PC-9 (cell line): ENCODE measurements around the gene FGD5. TPM values are rescaled to one million over a fixed set of nuclear protein-coding genes. Genes with fewer than 3 reads are reported as not detected.

Experiments
- BruUV-seq: library from RNA; stranded (reverse); fragments of 400-500 nt; replicated peaks from 2 replicates; lab custom pipeline; 2021; lab: Mats Ljungman, UMichigan
- CTCF ChIA-PET: fragments of 300-600 bp; sonication (Branson Sonifier 250); formaldehyde crosslinking; loops from one replicate; lab custom pipeline; 2022; ENCODE audit warnings: antibody characterized with exemption; lab: Charles Lee
- POLR2A ChIA-PET: fragments of 300-600 bp; sonication (Branson Sonifier 250); formaldehyde crosslinking; loops from one replicate; lab custom pipeline; 2022; ENCODE audit warnings: antibody characterized with exemption; ENCODE audit not compliant: unreplicated experiment; lab: Charles Lee
- DNase-seq, 2 experiments: peaks; one replicate each; pipeline versions ENCODE4 v3.0.0 to v3.0.0-alpha.2; 2015 to 2022; ENCODE audit warnings: mixed read lengths in 1 of 2
- H2AFZ ChIP-seq: fragments of 200-600 bp; sonication (generic); 2 replicates; pipeline ENCODE4 v1.8.1; 2017; ENCODE audit warnings: antibody characterized with exemption
- H3F3A ChIP-seq: fragments of 200-600 bp; sonication (generic); 2 replicates; pipeline ENCODE4 v1.8.1; 2017; ENCODE audit warnings: antibody characterized with exemption, mild to moderate bottlenecking, low read depth; ENCODE audit not compliant: insufficient read depth
- H3K27ac ChIP-seq: fragments of 200-600 bp; sonication (generic); 2 replicates; pipeline ENCODE4 v1.6.1; 2016; ENCODE audit warnings: mixed run types
- H3K27me3 ChIP-seq: fragments of 200-600 bp; sonication (generic); 2 replicates; pipeline ENCODE4 v1.6.1; 2016; ENCODE audit warnings: low read depth, mixed run types; ENCODE audit not compliant: insufficient read depth
- H3K36me3 ChIP-seq: fragments of 200-600 bp; sonication (generic); 2 replicates; pipeline ENCODE4 v1.6.1; 2016; ENCODE audit warnings: low read depth, mixed run types
- H3K4me1 ChIP-seq: fragments of 200-600 bp; sonication (generic); replicated peaks from 2 replicates; pipeline ENCODE4 v1.6.1; 2016; ENCODE audit warnings: mixed run types; ENCODE audit not compliant: insufficient read depth
- H3K4me2 ChIP-seq: fragments of 200-600 bp; sonication (generic); 2 replicates; pipeline ENCODE4 v1.6.1; 2017; ENCODE audit warnings: mixed run types
- H3K4me3 ChIP-seq: fragments of 200-600 bp; sonication (generic); 2 replicates; pipeline ENCODE4 v1.6.1; 2016; ENCODE audit warnings: mixed run types
- H3K79me2 ChIP-seq: fragments of 200-600 bp; sonication (generic); 2 replicates; pipeline ENCODE4 v1.6.1; 2017; ENCODE audit warnings: low read depth, mixed run types
- H3K9me2 ChIP-seq: fragments of 200-600 bp; sonication (generic); 2 replicates; pipeline ENCODE4 v1.8.1; 2017; ENCODE audit warnings: mild to moderate bottlenecking; ENCODE audit not compliant: insufficient read depth
- H3K9me3 ChIP-seq: fragments of 200-600 bp; sonication (generic); 2 replicates; pipeline ENCODE4 v1.8.1; 2016; ENCODE audit warnings: low read depth; ENCODE audit not compliant: insufficient read depth
- H4K20me1 ChIP-seq: fragments of 200-600 bp; sonication (generic); 2 replicates; pipeline ENCODE4 v1.8.1; 2017; ENCODE audit not compliant: insufficient read depth
- EZH2 ChIP-seq: fragments of 200-600 bp; sonication (generic); IDR thresholded peaks from 2 replicates; pipeline ENCODE4 v1.8.0; 2017; ENCODE audit warnings: antibody characterized with exemption, low read depth
- intact Hi-C: fragments of 100-400 bp; cut with micrococcal nuclease; formaldehyde crosslinking; loops from one replicate; pipeline ENCODE4 v1.10.0; 2022; ENCODE audit not compliant: unreplicated experiment
- total RNA-seq: library from RNA; stranded (reverse); gene quantifications from 2 replicates; pipeline ENCODE4 v1.2.3, GENCODE V29; 2021
- TF ChIP-seq, protein P1 (sequence below): fragments of 200-600 bp; sonication (generic); conservative IDR thresholded peaks from 2 replicates; pipeline ENCODE4 v1.6.1; 2017; ENCODE audit warnings: mixed run types, antibody characterized with exemption, mild to moderate bottlenecking, moderate library complexity

The FGD5 gene
- total RNA-seq, 1 experiment from 2014 or later, result not detected

DNA sequence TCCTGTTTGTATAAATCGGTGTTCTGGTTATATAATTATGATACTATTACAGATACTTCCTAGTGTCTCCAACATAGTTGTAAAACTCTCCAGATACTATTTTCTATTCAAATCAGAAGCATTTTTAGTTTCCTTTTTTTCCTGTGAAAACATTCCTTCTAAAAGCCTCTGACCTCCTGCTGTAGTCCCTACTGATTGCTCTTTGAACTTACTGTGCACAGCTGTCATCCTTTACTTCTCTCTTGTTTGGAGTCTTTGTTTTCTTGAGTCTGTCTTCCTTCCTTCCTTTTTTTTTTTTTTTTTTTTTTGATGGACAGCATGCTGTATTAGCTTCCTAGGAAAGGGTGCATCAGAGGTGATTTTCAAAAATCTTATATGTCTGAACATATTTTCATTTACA, 157.6 kb downstream of the FGD5 start:
- TF ChIP-seq, protein P1, sequence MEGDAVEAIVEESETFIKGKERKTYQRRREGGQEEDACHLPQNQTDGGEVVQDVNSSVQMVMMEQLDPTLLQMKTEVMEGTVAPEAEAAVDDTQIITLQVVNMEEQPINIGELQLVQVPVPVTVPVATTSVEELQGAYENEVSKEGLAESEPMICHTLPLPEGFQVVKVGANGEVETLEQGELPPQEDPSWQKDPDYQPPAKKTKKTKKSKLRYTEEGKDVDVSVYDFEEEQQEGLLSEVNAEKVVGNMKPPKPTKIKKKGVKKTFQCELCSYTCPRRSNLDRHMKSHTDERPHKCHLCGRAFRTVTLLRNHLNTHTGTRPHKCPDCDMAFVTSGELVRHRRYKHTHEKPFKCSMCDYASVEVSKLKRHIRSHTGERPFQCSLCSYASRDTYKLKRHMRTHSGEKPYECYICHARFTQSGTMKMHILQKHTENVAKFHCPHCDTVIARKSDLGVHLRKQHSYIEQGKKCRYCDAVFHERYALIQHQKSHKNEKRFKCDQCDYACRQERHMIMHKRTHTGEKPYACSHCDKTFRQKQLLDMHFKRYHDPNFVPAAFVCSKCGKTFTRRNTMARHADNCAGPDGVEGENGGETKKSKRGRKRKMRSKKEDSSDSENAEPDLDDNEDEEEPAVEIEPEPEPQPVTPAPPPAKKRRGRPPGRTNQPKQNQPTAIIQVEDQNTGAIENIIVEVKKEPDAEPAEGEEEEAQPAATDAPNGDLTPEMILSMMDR, result no peak
- no peak for TF ChIP-seq EZH2
- CTCF ChIA-PET, result no interaction called here

DNA sequence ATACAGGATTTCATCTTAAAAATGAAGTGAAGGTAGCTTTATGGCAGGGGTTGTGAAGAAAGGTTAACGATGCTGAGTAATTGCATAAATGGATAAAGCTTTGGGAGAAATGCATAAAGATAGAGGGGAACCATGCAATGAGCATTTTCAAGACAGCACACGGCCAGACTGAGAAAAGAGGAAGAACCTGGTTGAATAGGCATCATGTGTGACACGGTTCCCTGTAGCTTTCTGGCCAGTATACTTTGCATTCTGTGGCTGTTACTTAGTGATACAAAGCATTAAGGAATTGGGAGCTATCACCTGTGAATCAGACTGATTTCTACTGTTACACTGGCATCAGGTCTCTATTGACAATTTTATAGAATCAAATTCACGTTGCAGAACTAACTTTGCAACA, 161.9 kb downstream of the FGD5 start:
- no peaks in the 10 kb centered on the region for H3K27me3 ChIP-seq
- no peak overlapping the region for H3K4me2 ChIP-seq
- DNase-seq, result no peak
- 0 out of 2 replicates have a peak, but pooled peaks cover 8% of the 10 kb centered on the region for H3K9me3 ChIP-seq
- no TSS peak for BruUV-seq
- intact Hi-C loops, result no loop called here
- H3K79me2 ChIP-seq, result peaks cover 27% of the 10 kb centered on the region
- ChIA-PET CTCF (no interaction called here), POLR2A (no interaction called here)
- peaks cover 3% of the 10 kb centered on the region; the same call in 1 of the 2 replicates for H3K36me3 ChIP-seq
- no peak overlapping the region for H3K27ac ChIP-seq
- no peaks in the 10 kb centered on the region for H3K4me1 ChIP-seq
- H3F3A ChIP-seq, result no peaks in the 10 kb centered on the region
- H3K4me3 ChIP-seq, result no peak overlapping the region
- no peak overlapping the region for H2AFZ ChIP-seq
- H4K20me1 ChIP-seq, result 0 out of 2 replicates have a peak, but pooled peaks cover 6% of the 10 kb centered on the region
- TF ChIP-seq, protein P1, result no peak
- no peak for TF ChIP-seq EZH2
- no peaks in the 10 kb centered on the region for H3K9me2 ChIP-seq

More for the DNA sequence above, 157.6 kb downstream of the FGD5 start:
- H2AFZ ChIP-seq, result no peak overlapping the region
- H3K27ac ChIP-seq, result no peak overlapping the region
- no peaks in the 10 kb centered on the region for H3K27me3 ChIP-seq
- H3K9me3 ChIP-seq, result 0 out of 2 replicates have a peak, but pooled peaks cover 5% of the 10 kb centered on the region
- H3K9me2 ChIP-seq, result no peaks in the 10 kb centered on the region
- H3K4me3 ChIP-seq, result no peak overlapping the region
- no TSS peak for BruUV-seq
- 0 out of 2 replicates have a peak, but pooled peaks cover 13% of the 10 kb centered on the region for H4K20me1 ChIP-seq
- H3K79me2 ChIP-seq, result peaks cover 16% of the 10 kb centered on the region
- H3K4me1 ChIP-seq, result no peaks in the 10 kb centered on the region
- H3K4me2 ChIP-seq, result no peak overlapping the region
- peaks cover 10% of the 10 kb centered on the region; the same call in 1 of the 2 replicates for H3K36me3 ChIP-seq
- POLR2A ChIA-PET, result no interaction called here
- H3F3A ChIP-seq, result no peaks in the 10 kb centered on the region
- DNase-seq, result no peak
- intact Hi-C loops, result no loop called here

Other genes starting within 250 kb of the FGD5 start
- 14.7 and 14.9 TPM in 2 replicates for gene CCDC174, start 167.2 kb upstream of the FGD5 start, total RNA-seq
- not detected in 2 replicates for gene C3orf20, start 143.8 kb upstream of the FGD5 start, total RNA-seq
- gene NR2C2, start 128.6 kb downstream of the FGD5 start, total RNA-seq, result 43.4 and 44.1 TPM in 2 replicates
- 47.8 and 53.3 TPM in 2 replicates for gene MRPS25, start 246.4 kb downstream of the FGD5 start, total RNA-seq